Left forelimb (tissue), 1 donor: Measurements from ENCODE around the gene PKN1.
"Not testable (repeated sequence)": the region's sequence is repeated elsewhere in the genome, so short reads cannot be mapped to it uniquely, and the experiment has no call there.

ENCODE experiments used
- DNase-seq: peaks from one replicate; pipeline ENCODE4 v3.0.0-alpha.2; 2018; ENCODE audit warnings: low spot score

PKN1 gene

DNA sequence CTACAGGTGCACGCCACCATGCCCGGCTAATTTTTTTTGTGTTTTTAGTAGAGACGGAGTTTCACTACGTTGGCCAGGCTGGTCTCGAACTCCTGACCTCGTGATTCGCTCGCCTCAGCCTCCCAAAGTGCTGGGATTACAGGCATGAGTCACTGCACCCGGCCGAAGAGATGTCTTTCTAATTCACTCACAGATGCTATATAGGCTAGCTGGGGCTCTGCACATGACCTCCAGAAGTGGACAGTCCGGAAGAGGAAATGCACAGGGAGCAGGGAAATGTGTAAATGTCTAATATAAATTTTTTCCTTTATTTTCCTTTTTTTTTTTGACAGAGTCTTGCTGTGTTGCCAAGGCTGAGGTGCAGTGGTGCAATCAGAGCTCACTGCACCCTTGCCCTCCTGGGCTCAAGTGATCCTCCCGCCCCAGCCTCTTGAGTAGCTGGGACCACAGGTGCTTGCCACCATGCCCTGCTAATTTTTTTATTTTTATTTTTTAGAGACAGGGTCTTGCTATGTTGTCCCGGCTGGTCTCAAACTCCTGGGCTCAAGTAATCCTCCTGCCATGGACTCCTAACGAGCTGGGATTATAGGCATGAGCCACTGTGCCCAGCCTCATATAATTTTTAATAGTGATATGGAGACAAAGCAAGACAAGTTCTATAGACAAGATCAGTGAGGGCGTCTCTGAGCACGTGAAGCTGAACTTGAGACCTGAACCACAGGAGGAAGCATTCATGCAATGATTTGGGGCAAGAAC lies 54.4 kb downstream of the PKN1 start:
- DNase-seq: no peak

DNA sequence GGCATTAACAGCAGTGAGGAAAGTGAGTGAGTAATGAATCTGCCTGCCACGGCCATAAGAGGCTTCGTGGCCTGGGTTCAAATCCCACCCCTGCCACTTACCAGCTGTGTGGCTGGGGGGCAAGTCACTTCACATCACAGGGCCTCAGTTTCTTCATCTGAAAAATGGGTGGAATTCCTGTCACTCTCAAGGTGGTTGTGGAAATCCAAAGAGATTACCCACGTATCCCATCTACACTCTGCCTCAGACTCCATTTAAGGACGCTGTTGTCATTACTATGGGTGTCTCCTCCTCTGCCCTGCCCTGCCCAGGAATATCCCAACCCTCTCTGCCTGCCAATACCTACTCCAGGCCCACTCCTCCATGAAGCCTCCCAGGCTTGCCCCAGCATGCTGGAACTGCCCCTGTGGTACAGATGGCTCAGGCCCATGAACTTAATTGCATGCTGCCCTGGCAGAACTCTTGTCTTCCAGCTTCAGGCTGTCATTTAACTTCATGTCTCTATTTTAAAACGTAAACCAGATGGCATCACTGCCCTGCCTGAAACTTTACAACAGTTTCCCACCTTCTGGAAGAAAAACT lies 59.7 kb downstream of the PKN1 start:
- DNase-seq: no peak

DNA sequence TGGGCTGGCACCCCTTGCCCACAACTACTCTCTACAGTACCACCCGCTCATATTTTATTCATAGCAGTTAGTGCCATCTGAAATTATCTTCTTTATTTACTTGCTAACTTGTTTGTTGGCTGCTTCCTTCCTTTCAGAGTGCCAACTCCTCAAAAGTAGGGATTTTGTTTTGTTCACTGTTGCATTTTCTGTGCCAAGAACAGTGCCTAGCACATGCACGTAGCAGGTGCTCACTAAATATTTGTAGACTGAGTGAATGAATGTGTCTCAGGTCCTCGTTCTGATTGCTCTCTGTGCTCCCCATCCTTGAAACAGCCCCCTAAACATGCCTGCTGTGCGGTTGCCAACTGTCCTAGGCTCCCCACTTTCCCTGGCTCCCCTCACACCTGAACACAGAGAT lies 61.3 kb downstream of the PKN1 start:
- no peak for DNase-seq

DNA sequence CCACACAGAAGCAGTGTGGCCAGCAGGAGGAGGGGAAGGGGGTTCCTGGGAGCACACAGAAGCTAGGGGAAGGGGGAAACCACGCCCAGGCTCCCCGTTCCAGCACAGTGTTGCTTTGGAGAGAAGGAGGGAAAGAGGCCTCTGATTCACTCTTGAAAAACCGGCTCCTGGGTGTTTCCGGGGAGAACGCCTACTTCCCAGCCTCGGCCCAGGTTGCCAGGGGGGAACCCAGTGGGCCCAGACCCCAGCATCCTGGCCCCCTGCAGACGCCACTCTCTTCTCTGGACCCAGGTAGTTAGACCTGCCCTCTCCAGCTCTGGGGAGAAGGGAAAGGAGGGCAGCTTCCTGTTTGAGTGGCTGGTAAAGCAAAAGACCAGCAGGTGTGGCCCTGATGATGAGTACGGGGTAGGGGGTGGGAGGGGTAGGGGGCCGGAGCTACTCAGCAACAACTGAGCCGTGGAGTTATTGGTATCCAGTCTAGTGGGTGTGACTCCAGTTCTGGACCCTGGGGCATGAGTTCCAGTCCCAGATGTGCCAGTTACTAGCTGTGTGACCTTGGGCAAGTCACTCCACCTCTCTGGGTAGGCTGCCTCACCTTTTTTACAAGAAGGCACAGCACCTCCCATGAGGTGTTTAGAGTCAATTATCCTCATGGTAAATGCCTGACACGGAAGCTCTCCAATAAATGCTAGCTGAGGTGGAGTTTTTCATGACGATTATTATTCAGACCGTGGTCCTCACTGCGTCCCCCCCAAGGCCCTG lies 62.0 kb downstream of the PKN1 start:
- DNase-seq: no peak

DNA sequence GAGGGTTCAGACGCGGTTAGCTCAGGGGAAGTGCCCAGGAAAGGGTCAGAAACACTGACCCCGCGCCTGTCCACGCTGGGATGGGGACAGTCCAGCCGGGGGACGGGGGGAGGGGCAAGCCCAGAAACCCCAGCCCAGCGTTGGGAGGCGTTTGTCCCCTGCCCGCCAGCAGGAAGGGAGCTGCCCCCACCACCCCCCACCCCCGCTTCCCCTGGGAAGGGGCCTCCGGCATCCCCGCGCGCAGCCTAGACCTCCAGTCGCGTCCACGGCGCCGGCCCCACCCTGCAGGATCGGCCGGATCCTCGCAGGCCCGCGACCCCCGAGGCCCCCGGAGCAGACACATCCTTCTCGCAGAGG lies 62.5 kb downstream of the PKN1 start:
- DNase-seq: no peak

DNA sequence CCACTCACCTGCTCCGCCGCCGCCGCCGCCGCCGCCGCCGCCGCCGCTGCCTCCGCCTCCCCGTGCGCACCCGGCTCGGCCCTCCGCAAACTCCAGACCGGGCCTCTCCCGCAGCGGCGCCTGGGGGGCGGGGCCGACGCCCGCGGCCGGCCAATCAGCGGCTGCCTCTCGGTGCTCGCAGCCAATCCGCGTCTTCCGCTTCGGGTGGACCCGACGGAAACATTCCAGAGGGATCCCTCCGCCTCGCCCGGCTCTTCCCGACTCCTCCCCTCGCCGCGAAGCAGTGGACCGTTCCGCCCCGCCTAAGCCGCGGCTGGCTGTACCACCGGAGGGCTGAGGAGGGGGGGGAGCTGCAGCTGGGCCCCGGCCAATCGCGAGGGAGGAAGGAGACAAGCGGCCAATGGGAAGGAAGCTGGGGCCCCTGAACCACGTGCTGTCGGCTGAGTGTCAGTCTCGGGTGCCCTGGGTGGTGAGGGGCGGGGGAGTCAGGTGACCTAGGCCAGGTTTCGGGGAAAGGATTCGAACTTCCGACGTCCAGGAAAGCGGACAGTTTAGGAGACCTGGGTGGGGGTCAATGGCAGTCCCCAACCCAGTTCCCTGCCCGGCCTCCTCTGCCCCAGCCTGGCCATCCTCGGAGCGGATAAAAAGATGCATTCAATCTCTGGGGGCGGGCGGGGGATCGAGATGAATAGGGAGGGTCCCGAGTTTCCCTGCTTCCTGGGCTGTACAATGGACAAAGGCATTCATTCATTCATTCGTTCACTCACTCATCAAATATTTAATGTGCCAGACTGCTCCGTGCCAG lies 63.1 kb downstream of the PKN1 start, which contains the start of gene GIPC1:
Gene GIPC1, minus strand, starts transcription at position 99 of the 805 bp plus-strand sequence. CDS start 13,151 bp downstream, outside the sequence.
- peak; percentile 97 for DNase-seq

DNA sequence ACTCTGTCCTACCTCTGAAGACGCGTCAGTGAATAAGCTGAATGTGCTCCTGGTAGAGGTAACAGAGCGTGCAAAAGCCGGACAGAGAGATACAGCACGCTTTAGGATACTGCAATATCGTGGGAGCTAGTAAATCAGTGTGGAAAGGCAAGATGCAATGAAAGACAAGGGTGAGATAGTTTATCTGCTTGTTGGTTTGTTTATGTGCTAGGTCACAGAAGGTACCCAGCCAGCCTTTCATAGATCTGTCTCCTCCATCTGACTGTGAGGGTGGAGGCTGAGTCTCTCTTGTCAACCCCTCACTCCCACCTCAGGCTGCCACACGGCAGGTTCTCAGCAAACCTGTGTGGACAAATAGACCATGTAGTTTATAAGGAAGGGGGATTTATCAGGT lies 63.7 kb downstream of the PKN1 start:
- DNase-seq: no peak

DNA sequence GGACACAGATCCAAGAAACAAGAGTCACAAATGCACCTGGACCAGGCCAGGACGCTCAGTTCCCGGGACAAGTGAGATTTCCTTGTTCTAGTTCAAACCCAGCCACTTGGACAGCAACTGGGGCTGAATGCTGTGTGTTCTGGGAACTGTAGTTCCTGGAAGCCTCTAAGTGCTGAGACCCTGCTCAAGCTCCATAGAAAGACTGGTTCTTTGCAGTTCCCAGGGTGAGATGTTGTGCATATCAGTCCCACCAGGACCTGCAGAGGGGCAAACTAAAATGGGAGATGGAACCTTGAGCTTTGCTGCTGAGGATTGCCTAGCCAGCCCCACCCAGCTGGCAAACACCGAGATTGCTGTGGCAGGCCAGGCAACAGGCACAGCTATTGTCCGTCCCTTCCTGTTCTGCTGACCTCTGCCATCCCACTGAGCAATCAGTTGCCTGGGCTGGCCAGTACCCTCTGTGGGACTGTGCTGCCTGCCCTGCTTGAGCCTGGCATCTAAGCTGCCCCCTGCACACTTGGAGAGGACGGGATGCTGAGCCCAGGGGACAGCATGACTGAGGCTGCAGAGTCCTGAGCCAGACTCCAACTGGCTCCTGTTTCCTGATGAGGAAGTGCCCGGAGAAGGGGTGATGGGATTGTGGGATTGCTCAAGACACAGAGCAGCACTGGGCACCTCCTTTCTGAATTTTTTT lies 64.3 kb downstream of the PKN1 start:
- DNase-seq: no peak

DNA sequence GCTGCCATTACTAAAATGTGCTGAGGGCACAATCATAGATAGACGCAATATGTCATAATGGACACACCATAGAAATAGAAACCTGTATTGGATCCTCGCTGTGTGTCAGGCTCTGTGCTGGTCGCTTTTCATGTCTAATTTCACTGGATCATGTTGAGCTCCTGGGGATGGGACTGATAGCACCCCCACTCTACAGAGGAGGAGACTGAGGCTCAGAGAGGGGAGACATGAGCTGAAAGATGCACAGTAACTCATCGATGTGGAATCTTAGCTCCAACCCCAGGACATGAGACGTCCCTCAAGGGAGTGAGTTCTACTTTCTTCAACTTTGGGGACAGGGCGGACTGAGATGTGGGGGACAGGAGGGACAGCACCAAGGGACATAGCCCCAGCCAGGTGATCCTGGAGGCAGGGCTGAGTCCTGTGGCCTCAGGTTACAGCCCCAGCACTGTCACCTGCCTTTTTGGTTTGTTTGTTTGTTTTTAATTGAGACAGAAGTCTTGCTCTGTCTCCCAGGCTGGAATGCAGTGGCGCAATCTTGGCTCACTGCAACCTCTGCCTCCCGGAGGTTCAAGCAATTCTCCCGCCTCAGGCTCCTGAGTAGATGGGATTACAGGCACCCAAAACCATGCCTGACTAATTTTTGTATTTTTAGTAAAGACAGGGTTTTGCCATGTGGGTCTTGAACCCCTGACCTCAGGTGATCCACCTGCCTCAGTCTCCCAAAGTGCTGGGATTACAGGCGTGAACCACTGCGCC lies 69.4 kb downstream of the PKN1 start:
- no peak for DNase-seq

DNA sequence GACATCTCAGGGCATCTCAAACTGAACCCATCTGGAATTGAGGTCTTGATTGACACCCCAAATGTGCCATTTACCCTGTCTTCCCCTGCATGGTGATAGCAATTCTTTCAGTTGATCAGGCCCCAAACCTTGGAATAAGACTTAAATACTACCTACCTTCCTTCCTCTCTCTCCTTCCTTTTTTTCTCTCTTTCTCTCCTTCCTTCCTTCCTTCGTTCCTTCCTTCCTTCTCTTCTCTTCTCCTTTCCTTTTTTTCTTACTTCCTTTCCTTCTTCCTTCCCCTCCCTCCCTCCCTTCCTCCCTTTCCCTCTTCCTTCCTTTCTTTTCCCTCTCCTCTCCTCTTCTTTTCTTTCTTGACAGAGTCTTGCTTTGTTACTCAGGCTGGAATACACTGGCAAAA lies 70.2 kb downstream of the PKN1 start:
- no peak for DNase-seq

DNA sequence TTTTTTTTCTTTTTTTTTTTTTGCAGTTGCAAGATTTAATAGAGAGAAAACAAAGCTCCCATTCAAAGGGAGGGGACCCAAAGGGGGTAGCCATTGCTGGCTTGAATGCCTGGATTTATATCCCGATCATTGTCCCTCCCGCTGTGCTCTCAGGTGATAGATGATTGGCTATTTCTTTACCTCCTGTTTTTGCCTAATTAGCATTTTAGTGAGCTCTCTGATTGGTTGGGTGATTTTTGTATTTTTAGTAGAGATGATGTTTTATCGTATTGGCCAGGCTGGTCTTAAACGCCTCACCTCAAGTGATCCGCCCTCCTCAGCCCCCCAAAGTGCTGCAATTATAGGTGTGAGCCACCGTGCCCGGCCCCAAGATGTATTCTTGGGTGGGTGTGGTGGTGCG lies 71.5 kb downstream of the PKN1 start:
- DNase-seq: not testable (repeated sequence)

DNA sequence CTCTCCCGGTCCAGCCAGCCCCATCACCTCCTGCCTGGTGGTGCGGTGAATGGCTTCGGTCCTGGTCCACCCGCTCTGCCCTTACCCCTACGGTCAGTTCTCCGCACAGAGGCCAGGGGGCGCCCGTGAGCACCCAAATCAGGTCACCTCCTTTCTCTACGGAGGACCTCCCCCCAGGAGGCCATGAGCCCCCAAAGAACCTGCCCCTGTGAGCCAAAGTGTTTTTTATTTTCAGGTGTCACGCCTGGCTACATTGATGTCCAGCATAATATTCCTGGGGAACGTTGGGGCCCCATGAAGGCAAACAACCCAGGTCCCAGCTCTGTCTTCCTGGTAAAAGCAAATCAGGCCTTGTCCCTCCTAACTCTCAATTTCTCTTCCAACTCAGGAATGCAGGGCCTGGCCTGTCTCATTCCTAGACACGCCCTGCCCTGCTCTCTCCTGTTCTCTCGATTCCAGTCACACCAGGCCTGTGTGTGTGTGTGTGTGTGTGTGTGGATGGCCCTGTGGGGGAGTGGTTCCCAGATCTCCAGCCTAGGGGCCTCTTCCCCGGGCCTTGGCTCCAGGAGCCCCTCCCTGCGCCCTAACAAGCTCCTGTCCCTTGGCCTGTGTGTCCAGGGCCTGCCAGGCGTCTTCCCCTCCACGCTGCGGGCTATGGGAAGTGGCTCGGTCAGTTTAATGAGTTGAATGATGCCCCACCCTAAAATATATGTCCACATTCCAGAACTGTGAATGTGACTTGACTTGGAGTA lies 72.6 kb downstream of the PKN1 start:
- DNase-seq: no peak

DNA sequence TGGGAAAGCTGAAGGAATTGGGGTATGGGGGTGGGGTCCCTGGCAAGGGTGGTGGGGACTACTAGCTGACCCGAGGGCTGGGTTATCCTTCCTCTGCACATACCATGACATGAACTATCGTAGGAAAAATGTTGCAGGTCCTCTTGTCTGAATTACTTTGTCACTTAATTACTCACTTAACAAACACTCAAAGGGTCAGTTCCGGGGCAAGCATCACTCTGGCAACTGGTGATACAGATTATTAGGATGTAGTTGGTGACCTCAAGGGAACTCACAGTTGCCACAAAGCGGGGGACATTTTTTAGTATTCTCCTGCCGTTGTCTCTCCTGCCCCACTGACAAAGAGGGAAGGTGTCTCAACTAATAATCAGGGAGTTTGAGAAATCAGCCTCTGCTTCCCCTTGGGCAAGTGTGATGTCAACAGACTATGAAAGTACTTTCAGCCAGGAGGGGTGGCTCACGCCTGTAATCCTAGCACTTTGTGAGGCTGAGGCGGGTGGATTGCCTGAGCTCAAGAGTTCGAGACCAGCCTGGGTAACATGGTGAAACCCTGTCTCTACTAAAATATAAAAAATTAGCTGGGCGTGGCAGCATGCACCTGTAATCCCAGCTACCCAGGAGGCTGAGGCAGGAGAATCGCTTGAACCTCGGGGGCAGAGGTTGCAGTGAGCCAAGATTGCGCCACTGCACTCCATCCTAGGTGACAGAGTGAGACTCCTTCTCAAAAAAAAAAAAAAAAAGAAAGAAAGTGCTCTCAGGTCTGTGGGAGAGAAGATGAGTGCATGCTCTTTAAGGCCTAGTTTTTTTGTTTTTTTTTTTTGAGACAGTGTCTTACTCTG lies 74.8 kb downstream of the PKN1 start:
- no peak for DNase-seq

DNA sequence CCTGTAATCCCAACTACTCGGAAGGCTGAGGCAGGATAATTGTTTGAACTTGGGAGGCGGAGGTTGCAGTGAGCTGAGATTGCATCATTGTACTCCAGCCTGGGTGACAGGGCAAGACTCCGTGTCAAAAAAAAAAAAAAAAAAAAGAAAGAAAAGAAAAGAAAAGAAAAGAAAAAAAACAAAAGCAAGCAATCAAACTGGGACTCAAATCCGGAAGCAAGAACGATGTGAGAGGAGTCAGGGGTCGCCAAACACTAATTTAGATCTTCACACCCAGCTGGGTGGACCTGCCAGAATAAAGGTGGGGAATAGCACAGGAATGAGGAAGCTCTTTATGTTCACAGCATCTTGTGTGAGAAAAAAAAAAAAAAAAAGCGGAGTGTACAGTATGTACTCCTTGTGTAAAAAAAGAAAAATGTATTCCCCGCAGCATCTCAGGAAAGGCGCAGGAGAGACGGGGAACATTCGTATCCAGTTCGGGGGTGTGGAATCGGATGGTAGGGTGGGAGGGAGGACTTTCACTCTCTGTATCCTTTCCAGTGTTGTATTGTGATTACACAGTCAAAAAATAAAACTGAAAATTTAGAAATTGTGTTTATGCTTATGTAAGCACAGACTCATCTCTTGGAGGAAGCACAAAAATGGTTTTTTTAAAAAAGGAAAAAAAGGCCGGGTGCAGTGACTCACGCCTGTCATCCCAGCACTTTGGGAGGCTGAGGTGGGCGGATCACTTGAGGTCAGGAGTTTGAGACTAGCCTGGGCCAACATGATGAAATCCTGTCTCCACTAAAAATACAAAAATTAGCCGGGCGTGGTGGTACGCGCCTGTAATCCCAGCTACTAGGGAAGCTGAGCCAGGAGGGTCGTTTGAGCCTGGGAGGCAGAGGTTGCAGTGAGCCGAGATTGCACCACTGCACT lies 77.5 kb downstream of the PKN1 start:
- DNase-seq: no peak

DNA sequence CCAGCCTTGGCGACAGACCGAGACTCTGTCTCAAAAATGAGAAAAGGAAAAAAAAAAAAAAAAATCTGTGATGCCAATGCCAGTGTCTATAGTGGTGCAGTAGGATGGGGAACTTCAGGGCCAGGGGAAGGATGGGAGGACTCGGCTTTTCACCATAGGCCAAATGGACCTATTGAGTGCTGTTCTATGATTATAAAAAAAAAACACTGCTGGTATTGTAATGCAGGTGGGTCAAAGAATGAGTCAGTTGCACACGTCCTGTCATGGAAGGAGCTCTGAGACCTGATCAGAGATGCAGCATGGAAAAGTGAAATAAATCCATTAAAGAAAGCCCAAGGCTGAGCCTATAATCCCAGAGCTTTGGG lies 78.1 kb downstream of the PKN1 start:
- DNase-seq: no peak

DNA sequence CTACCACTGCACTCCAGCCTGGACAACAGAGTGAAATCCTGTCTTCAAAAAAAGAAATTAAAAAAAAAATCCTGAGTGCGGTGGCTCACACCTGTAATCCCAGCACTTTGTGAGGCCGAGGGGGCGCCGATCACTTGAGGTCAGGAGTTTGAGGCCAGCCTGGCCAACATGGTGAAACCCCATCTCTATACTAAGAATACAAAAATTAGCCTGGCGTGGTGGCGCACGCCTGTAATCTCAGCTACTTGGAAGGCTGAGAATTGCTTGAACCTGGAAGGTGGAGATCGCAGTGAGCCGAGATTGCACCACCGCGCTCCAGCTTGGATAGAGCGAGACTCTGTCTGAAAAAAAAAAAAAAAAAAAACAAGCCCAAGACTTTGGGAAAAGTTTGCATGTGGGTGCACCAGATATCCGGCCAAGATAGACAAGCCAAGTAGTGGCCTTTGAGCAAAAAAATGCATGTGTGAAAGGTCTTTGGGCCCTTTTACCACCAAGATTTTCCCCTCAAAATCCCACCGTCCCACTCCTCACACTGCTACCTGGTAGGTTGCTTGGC lies 79.4 kb downstream of the PKN1 start:
- no peak for DNase-seq

DNA sequence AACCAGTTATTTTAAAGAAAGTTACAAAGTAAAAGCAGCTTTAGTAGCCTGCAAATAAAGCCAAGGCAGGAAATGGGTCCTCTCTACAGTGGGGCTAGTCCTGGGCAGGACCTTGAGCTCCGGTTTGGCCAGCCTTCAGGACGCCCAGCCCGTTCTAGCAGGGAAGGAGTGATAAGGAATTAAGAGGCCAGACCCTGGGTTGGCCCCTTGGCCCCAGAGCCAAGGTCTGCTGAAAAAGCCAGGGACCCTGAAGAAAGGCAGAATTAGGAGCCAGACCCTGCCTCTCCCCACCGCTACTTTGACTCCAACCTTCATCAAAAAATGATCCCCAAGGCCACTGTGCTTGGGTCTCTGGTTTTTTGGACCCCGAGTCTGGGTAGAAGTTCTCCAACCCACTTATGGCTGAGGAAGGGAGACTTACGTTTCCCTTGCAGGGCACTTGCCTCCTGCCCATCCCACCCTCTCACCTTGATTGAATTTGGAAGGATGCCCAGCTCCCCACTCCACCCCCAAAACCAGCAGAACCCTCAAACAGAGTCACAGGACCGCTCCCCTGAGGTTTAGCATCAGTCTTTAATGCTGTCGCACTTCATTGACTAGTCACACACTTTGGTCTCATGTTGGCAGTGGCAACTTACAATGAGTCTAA lies 81.2 kb downstream of the PKN1 start:
- no peak for DNase-seq
